ENCODE data around the gene IRF5.

- no peak for TF ChIP-seq CTCF (IDR thresholded peaks at IDR 0.05; ENCODE audit: low read length)
- no peak for TF ChIP-seq EZH2 (optimal IDR thresholded peaks at IDR 0.05; ENCODE audit: low read depth, low read length)
Observed at GRCh38 chr7:128948312-128948973, 10.7 kb downstream of the IRF5 start.

All from MM.1S (cell line).